PC-9 (cell line): ENCODE data around the gene TMEM161A. TPM values are rescaled to one million over a fixed set of nuclear protein-coding genes. Genes with fewer than 3 reads are reported as not detected.

ENCODE experiments used
- BruUV-seq: library from RNA; stranded (reverse); fragments of 400-500 nt; replicated peaks from 2 replicates; lab custom pipeline; 2021; lab: Mats Ljungman, UMichigan
- CTCF ChIA-PET: fragments of 300-600 bp; sonication (Branson Sonifier 250); formaldehyde crosslinking; loops from one replicate; lab custom pipeline; 2022; ENCODE audit warnings: antibody characterized with exemption; lab: Charles Lee
- POLR2A ChIA-PET: fragments of 300-600 bp; sonication (Branson Sonifier 250); formaldehyde crosslinking; loops from one replicate; lab custom pipeline; 2022; ENCODE audit warnings: antibody characterized with exemption; ENCODE audit not compliant: unreplicated experiment; lab: Charles Lee
- DNase-seq, 2 experiments: peaks; one replicate each; pipeline versions ENCODE4 v3.0.0 to v3.0.0-alpha.2; 2015 to 2022; ENCODE audit warnings: mixed read lengths in 1 of 2
- H2AFZ ChIP-seq: fragments of 200-600 bp; sonication (generic); 2 replicates; pipeline ENCODE4 v1.8.1; 2017; ENCODE audit warnings: antibody characterized with exemption
- H3F3A ChIP-seq: fragments of 200-600 bp; sonication (generic); 2 replicates; pipeline ENCODE4 v1.8.1; 2017; ENCODE audit warnings: antibody characterized with exemption, mild to moderate bottlenecking, low read depth; ENCODE audit not compliant: insufficient read depth
- H3K27ac ChIP-seq: fragments of 200-600 bp; sonication (generic); 2 replicates; pipeline ENCODE4 v1.6.1; 2016; ENCODE audit warnings: mixed run types
- H3K27me3 ChIP-seq: fragments of 200-600 bp; sonication (generic); 2 replicates; pipeline ENCODE4 v1.6.1; 2016; ENCODE audit warnings: low read depth, mixed run types; ENCODE audit not compliant: insufficient read depth
- H3K36me3 ChIP-seq: fragments of 200-600 bp; sonication (generic); 2 replicates; pipeline ENCODE4 v1.6.1; 2016; ENCODE audit warnings: low read depth, mixed run types
- H3K4me1 ChIP-seq: fragments of 200-600 bp; sonication (generic); replicated peaks from 2 replicates; pipeline ENCODE4 v1.6.1; 2016; ENCODE audit warnings: mixed run types; ENCODE audit not compliant: insufficient read depth
- H3K4me2 ChIP-seq: fragments of 200-600 bp; sonication (generic); 2 replicates; pipeline ENCODE4 v1.6.1; 2017; ENCODE audit warnings: mixed run types
- H3K4me3 ChIP-seq: fragments of 200-600 bp; sonication (generic); 2 replicates; pipeline ENCODE4 v1.6.1; 2016; ENCODE audit warnings: mixed run types
- H3K79me2 ChIP-seq: fragments of 200-600 bp; sonication (generic); 2 replicates; pipeline ENCODE4 v1.6.1; 2017; ENCODE audit warnings: low read depth, mixed run types
- H3K9me2 ChIP-seq: fragments of 200-600 bp; sonication (generic); 2 replicates; pipeline ENCODE4 v1.8.1; 2017; ENCODE audit warnings: mild to moderate bottlenecking; ENCODE audit not compliant: insufficient read depth
- H3K9me3 ChIP-seq: fragments of 200-600 bp; sonication (generic); 2 replicates; pipeline ENCODE4 v1.8.1; 2016; ENCODE audit warnings: low read depth; ENCODE audit not compliant: insufficient read depth
- H4K20me1 ChIP-seq: fragments of 200-600 bp; sonication (generic); 2 replicates; pipeline ENCODE4 v1.8.1; 2017; ENCODE audit not compliant: insufficient read depth
- CTCF ChIP-seq: fragments of 200-600 bp; sonication (generic); conservative IDR thresholded peaks from 2 replicates; pipeline ENCODE4 v1.6.1; 2017; ENCODE audit warnings: mixed run types, antibody characterized with exemption, mild to moderate bottlenecking, moderate library complexity
- EZH2 ChIP-seq: fragments of 200-600 bp; sonication (generic); IDR thresholded peaks from 2 replicates; pipeline ENCODE4 v1.8.0; 2017; ENCODE audit warnings: antibody characterized with exemption, low read depth
- intact Hi-C: fragments of 100-400 bp; cut with micrococcal nuclease; formaldehyde crosslinking; loops from one replicate; pipeline ENCODE4 v1.10.0; 2022; ENCODE audit not compliant: unreplicated experiment
- total RNA-seq: library from RNA; stranded (reverse); gene quantifications from 2 replicates; pipeline ENCODE4 v1.2.3, GENCODE V29; 2021

TMEM161A gene
- total RNA-seq, 1 experiment from 2014 or later, result 41.1 TPM

GRCh38 chr19:19087676-19088075 lies 50.6 kb downstream of the TMEM161A start:
- CTCF ChIA-PET, result no interaction called here
- intact Hi-C loops, result no loop called here
- Histone ChIP-seq H3K4me2 (no peak overlapping the region), H3K4me3 (no peak overlapping the region), H3K4me1 (no peaks in the 10 kb centered on the region), H3K9me2 (no peaks in the 10 kb centered on the region), H3K27ac (no peak overlapping the region), H3K27me3 (no peaks in the 10 kb centered on the region), H3K36me3 (no peaks in the 10 kb centered on the region), H2AFZ (no peak overlapping the region), H3K9me3 (no peaks in the 10 kb centered on the region), H3F3A (peaks cover 7% of the 10 kb centered on the region; the same call in 1 of the 2 replicates), H4K20me1 (0 out of 2 replicates have a peak, but pooled peaks cover 5% of the 10 kb centered on the region), H3K79me2 (no peaks in the 10 kb centered on the region)
- TF ChIP-seq EZH2 (no peak), CTCF (no peak)
- POLR2A ChIA-PET, result no interaction called here
- DNase-seq, result no peak
- no TSS peak for BruUV-seq

GRCh38 chr19:19083413-19084178 lies 54.7 kb downstream of the TMEM161A start:
- H3K4me1 ChIP-seq, result no peaks in the 10 kb centered on the region
- intact Hi-C loops, result no loop called here
- no peaks in the 10 kb centered on the region for H3K27me3 ChIP-seq
- ChIA-PET CTCF (no interaction called here), POLR2A (no interaction called here)
- H3K36me3 ChIP-seq, result no peaks in the 10 kb centered on the region
- peaks cover 8% of the 10 kb centered on the region; the same call in 1 of the 2 replicates for H4K20me1 ChIP-seq
- BruUV-seq, result no TSS peak
- DNase-seq, result no peak
- H2AFZ ChIP-seq, result no peak overlapping the region
- peaks cover 7% of the 10 kb centered on the region; the same call in 1 of the 2 replicates for H3F3A ChIP-seq
- no peaks in the 10 kb centered on the region for H3K9me3 ChIP-seq
- H3K4me3 ChIP-seq, result no peak overlapping the region
- H3K9me2 ChIP-seq, result no peaks in the 10 kb centered on the region
- no peaks in the 10 kb centered on the region for H3K79me2 ChIP-seq
- no peak overlapping the region for H3K27ac ChIP-seq
- H3K4me2 ChIP-seq, result no peak overlapping the region
- TF ChIP-seq CTCF (no peak), EZH2 (no peak)

- H3F3A ChIP-seq, result no peaks in the 10 kb centered on the region
- no peaks in the 10 kb centered on the region for H3K4me1 ChIP-seq
- no peaks in the 10 kb centered on the region for H3K36me3 ChIP-seq
- H4K20me1 ChIP-seq, result peaks cover 8% of the 10 kb centered on the region; the same call in 1 of the 2 replicates
- intact Hi-C loops, result no loop called here
- BruUV-seq, result no TSS peak
- no peaks in the 10 kb centered on the region for H3K27me3 ChIP-seq
- CTCF ChIA-PET, result no interaction called here
- H3K4me2 ChIP-seq, result no peak overlapping the region
- DNase-seq, result no peak
- POLR2A ChIA-PET, result no interaction called here
- H3K9me2 ChIP-seq, result no peaks in the 10 kb centered on the region
- no peak overlapping the region for H2AFZ ChIP-seq
- no peaks in the 10 kb centered on the region for H3K79me2 ChIP-seq
- H3K9me3 ChIP-seq, result no peaks in the 10 kb centered on the region
- no peak overlapping the region for H3K4me3 ChIP-seq
- TF ChIP-seq CTCF (no peak), EZH2 (no peak)
- H3K27ac ChIP-seq, result no peak overlapping the region
These were observed 56.6 kb downstream of the TMEM161A start for GRCh38 chr19:19081642-19082151.
